HCT116 (cell line): ENCODE measurements around the gene PACRG. TPM values are rescaled to one million over a fixed set of nuclear protein-coding genes. Genes with fewer than 3 reads are reported as not detected.

Experiments
- ATAC-seq: fragments of 200-7000 bp; cut with Tn5 transposase; 2 replicates; pipeline ENCODE4 v1.9.1; 2020; ENCODE audit warnings: mild to moderate bottlenecking, moderate library complexity
- BruUV-seq: library from RNA; stranded (reverse); fragments of 400-500 nt; replicated peaks from 2 replicates; lab custom pipeline; 2021; lab: Mats Ljungman, UMichigan
- CTCF ChIA-PET: fragments of 300-600 bp; sonication (Branson Sonifier 250); formaldehyde crosslinking; loops from one replicate; lab custom pipeline; 2021; ENCODE audit warnings: antibody characterized with exemption; lab: Charles Lee
- POLR2A ChIA-PET: fragments of 300-600, 350-600 bp; sonication (Branson Sonifier 250); formaldehyde crosslinking; loops from one replicate; lab custom pipeline; 2021; ENCODE audit warnings: antibody characterized with exemption; lab: Charles Lee
- RAD21 ChIA-PET, 2 experiments: fragments of 300-600 bp; sonication (Branson Sonifier 250); formaldehyde crosslinking; loops; one replicate each; lab custom pipeline; 2023; ENCODE audit warnings: low total read pairs in 2 of 2; ENCODE audit not compliant: uncharacterized antibody in 2 of 2, unreplicated experiment in 2 of 2, low non-redundant PET in 1 of 2; lab: Charles Lee
- DNase-seq: peaks from one replicate; pipeline ENCODE4 v3.0.0-alpha.2; 2010; ENCODE audit warnings: low read depth, low spot score
- H2AFZ ChIP-seq: fragments of 200-600 bp; shearing (Covaris generic), sonication (generic); 2 replicates; pipeline ENCODE4 v1.6.1; 2017; ENCODE audit warnings: low read depth, mixed run types, mixed read lengths, antibody characterized with exemption, low read length; ENCODE audit not compliant: poor library complexity, severe bottlenecking
- H3K27ac ChIP-seq: 2 replicates; pipeline ENCODE4 v1.5.1; 2012; ENCODE audit warnings: low read depth, low read length
- H3K27me3 ChIP-seq: fragments of 200-600 bp; sonication (generic); 2 replicates; pipeline ENCODE4 v1.6.1; 2016; ENCODE audit warnings: mixed run types, low read length, mixed read lengths; ENCODE audit not compliant: insufficient read depth
- H3K36me3 ChIP-seq, 2 experiments: fragments of 200-500 bp in 1 of 2; fragments of 200-600 bp in 1 of 2; sonication (Bioruptor generic) in 1 of 2; sonication (generic) in 1 of 2; 2 replicates each; pipeline versions ENCODE4 v1.5.1 to v1.6.1; 2014 to 2016; ENCODE audit warnings: low read length in 2 of 2, inconsistent platforms in 1 of 2, mixed read lengths in 1 of 2, mixed run types in 1 of 2; ENCODE audit not compliant: insufficient read depth in 2 of 2, control insufficient read depth in 1 of 2
- H3K4me1 ChIP-seq, 2 experiments: fragments of 200-600 bp in 1 of 2; sonication (generic) in 1 of 2; 2 replicates each; pipeline versions ENCODE4 v1.5.1 to v1.6.1; 2012 to 2017; ENCODE audit warnings: low read length in 2 of 2, inconsistent platforms in 1 of 2, mild to moderate bottlenecking in 1 of 2, mixed read lengths in 1 of 2, mixed run types in 1 of 2, moderate library complexity in 1 of 2; ENCODE audit not compliant: insufficient read depth in 2 of 2, control insufficient read depth in 1 of 2
- H3K4me2 ChIP-seq: fragments of 200-600 bp; sonication (generic); 2 replicates; pipeline ENCODE4 v1.6.1; 2017; ENCODE audit warnings: mixed run types, low read length, mixed read lengths
- H3K4me3 ChIP-seq, 2 experiments: fragments of 200-600 bp in 1 of 2; sonication (generic) in 1 of 2; replicated peaks in 1 of 2; 2 replicates each; pipeline ENCODE4 v1.5.1; 2011 to 2016; ENCODE audit warnings: low read length in 2 of 2, control low read depth in 1 of 2, low read depth in 1 of 2, mild to moderate bottlenecking in 1 of 2, mixed read lengths in 1 of 2, mixed run types in 1 of 2
- H3K79me2 ChIP-seq: fragments of 200-600 bp; sonication (generic); 2 replicates; pipeline ENCODE4 v1.6.1; 2017; ENCODE audit warnings: mild to moderate bottlenecking, mixed run types, low read length, moderate library complexity, mixed read lengths; ENCODE audit not compliant: insufficient read depth
- H3K9ac ChIP-seq: fragments of 200-600 bp; sonication (generic); 2 replicates; pipeline ENCODE4 v1.6.1; 2016; ENCODE audit warnings: low read length, mixed read lengths
- H3K9me2 ChIP-seq: fragments of 200-600 bp; sonication (generic), shearing (Covaris generic); 2 replicates; pipeline ENCODE4 v1.6.1; 2017; ENCODE audit warnings: mixed run types, mild to moderate bottlenecking, moderate library complexity; ENCODE audit not compliant: insufficient read depth
- H3K9me3 ChIP-seq, 2 experiments: fragments of 200-500 bp in 1 of 2; fragments of 200-600 bp in 1 of 2; sonication (Bioruptor generic) in 1 of 2; sonication (generic) in 1 of 2; 2 replicates each; pipeline ENCODE4 v1.6.1; 2014 to 2017; ENCODE audit warnings: low read length in 2 of 2, mixed read lengths in 2 of 2, inconsistent platforms in 1 of 2, low read depth in 1 of 2, mild to moderate bottlenecking in 1 of 2, mixed run types in 1 of 2, moderate library complexity in 1 of 2; ENCODE audit not compliant: control insufficient read depth in 1 of 2, insufficient read depth in 1 of 2
- H4K20me1 ChIP-seq: fragments of 200-600 bp; sonication (generic), shearing (Covaris generic); 2 replicates; pipeline ENCODE4 v1.6.1; 2017; ENCODE audit warnings: mixed run types, mild to moderate bottlenecking, moderate library complexity; ENCODE audit not compliant: insufficient read depth
- FOSL1 ChIP-seq: IDR thresholded peaks from 2 replicates; pipeline ENCODE4 v1.6.1; 2012; ENCODE audit warnings: low read depth
- YY1 ChIP-seq: IDR thresholded peaks from 2 replicates; pipeline ENCODE4 v1.6.1; 2011; ENCODE audit warnings: low read length, low read depth, moderate library complexity, mild to moderate bottlenecking; ENCODE audit not compliant: insufficient replicate concordance; ENCODE audit errors: extremely low read depth
- intact Hi-C: fragments of 100-400 bp; cut with micrococcal nuclease; formaldehyde crosslinking; loops from 2 replicates; pipeline ENCODE4 v1.10.0; 2022
- total RNA-seq: library from RNA; stranded (reverse); gene quantifications from one replicate; pipeline ENCODE4 v1.2.1, GENCODE V29; 2021; ENCODE audit not compliant: unreplicated experiment
- TF ChIP-seq, protein P1 (sequence below): IDR thresholded peaks from 2 replicates; pipeline ENCODE4 v1.6.1; 2011; ENCODE audit warnings: mild to moderate bottlenecking, low read length, moderate library complexity; ENCODE audit not compliant: insufficient replicate concordance; ENCODE audit errors: extremely low read depth
- TF ChIP-seq, protein P2 (sequence below): IDR thresholded peaks from 2 replicates; pipeline ENCODE4 v1.6.1; 2012; ENCODE audit warnings: low read depth

The PACRG gene
- total RNA-seq, 1 experiment from 2014 or later, result 0.71 TPM

DNA sequence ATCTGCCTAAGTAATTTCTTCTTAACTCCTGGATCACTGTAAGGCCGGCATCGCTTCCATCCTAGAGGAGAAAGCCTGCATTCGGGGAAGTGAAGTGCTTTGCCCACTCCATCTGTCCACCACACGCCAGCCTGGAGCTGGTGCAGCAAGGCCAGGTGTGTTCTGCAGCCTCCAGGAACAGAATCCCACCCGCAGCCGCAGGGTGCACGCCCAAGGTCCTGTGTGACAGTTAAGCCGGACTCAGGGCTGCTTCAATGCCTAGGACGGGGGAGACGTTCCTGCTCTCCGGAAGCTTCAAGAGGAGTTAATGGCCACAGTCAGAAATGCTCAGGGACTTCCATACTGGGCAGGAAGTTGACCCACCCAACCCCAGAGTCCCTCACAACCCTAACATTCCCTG, 600.6 kb downstream of the PACRG start (continued):
- TF ChIP-seq, protein P1, sequence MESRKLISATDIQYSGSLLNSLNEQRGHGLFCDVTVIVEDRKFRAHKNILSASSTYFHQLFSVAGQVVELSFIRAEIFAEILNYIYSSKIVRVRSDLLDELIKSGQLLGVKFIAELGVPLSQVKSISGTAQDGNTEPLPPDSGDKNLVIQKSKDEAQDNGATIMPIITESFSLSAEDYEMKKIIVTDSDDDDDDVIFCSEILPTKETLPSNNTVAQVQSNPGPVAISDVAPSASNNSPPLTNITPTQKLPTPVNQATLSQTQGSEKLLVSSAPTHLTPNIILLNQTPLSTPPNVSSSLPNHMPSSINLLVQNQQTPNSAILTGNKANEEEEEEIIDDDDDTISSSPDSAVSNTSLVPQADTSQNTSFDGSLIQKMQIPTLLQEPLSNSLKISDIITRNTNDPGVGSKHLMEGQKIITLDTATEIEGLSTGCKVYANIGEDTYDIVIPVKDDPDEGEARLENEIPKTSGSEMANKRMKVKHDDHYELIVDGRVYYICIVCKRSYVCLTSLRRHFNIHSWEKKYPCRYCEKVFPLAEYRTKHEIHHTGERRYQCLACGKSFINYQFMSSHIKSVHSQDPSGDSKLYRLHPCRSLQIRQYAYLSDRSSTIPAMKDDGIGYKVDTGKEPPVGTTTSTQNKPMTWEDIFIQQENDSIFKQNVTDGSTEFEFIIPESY, result no peak
- TF ChIP-seq YY1, result no peak
- TF ChIP-seq, all 23 proteins: peak for 0

DNA sequence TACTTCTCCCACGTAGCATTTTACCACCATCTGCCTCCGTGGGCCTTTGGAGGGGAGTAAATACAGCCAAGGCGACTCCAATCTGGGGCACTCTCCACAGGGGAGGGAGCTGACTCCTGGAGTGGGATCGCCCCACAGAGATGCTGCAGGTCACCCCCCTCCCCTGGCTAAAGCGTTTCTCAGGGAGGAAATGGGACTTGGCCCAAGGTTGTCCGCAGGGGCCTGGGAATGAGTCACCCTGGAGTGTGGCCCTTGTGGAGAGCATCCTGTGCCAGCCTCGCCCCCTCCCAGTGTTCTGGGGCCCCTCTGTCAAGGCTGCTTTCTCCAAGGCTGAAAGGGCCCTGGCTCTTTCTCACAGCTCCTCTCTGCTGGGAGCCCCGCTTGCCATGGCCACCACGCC, 602.2 kb downstream of the PACRG start:
- Histone ChIP-seq H3K9ac (no peak overlapping the region), H4K20me1 (no peaks in the 10 kb centered on the region), H3K4me2 (no peak overlapping the region), H3K27ac (no peak overlapping the region), H2AFZ (no peak overlapping the region), H3K9me3 (no peaks in the 10 kb centered on the region; a peak in 1 of 4 replicates), H3K4me3 (no peak overlapping the region), H3K36me3 (no peaks in the 10 kb centered on the region), H3K4me1 (no peaks in the 10 kb centered on the region), H3K79me2 (no peaks in the 10 kb centered on the region), H3K27me3 (no peaks in the 10 kb centered on the region), H3K9me2 (no peaks in the 10 kb centered on the region)
- DNase-seq (no peak), ATAC-seq (no peak)
- intact Hi-C loops, result no loop called here
- TF ChIP-seq, protein P2, sequence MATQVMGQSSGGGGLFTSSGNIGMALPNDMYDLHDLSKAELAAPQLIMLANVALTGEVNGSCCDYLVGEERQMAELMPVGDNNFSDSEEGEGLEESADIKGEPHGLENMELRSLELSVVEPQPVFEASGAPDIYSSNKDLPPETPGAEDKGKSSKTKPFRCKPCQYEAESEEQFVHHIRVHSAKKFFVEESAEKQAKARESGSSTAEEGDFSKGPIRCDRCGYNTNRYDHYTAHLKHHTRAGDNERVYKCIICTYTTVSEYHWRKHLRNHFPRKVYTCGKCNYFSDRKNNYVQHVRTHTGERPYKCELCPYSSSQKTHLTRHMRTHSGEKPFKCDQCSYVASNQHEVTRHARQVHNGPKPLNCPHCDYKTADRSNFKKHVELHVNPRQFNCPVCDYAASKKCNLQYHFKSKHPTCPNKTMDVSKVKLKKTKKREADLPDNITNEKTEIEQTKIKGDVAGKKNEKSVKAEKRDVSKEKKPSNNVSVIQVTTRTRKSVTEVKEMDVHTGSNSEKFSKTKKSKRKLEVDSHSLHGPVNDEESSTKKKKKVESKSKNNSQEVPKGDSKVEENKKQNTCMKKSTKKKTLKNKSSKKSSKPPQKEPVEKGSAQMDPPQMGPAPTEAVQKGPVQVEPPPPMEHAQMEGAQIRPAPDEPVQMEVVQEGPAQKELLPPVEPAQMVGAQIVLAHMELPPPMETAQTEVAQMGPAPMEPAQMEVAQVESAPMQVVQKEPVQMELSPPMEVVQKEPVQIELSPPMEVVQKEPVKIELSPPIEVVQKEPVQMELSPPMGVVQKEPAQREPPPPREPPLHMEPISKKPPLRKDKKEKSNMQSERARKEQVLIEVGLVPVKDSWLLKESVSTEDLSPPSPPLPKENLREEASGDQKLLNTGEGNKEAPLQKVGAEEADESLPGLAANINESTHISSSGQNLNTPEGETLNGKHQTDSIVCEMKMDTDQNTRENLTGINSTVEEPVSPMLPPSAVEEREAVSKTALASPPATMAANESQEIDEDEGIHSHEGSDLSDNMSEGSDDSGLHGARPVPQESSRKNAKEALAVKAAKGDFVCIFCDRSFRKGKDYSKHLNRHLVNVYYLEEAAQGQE, result no peak
- no peak for TF ChIP-seq FOSL1
- RAD21 ChIA-PET, result no interaction called here
- no TSS peak for BruUV-seq
- CTCF ChIA-PET, result no interaction called here
- POLR2A ChIA-PET, result no interaction called here
